H1 (cell line): ENCODE results near the gene FAM111A. TPM values are rescaled to one million over a fixed set of nuclear protein-coding genes. Genes with fewer than 3 reads are reported as not detected.

Experiments
- CTCF ChIA-PET: fragments of 300-600 bp; sonication (Branson Sonifier 250); formaldehyde crosslinking; loops from one replicate; lab custom pipeline; 2021; ENCODE audit not compliant: partially characterized antibody; lab: Charles Lee
- POLR2A ChIA-PET: fragments of 300-600 bp; sonication (Branson Sonifier 250); formaldehyde crosslinking; loops from one replicate; lab custom pipeline; 2021; ENCODE audit warnings: inconsistent platforms; ENCODE audit not compliant: partially characterized antibody; lab: Charles Lee
- DNase-seq, 2 experiments: peaks; one replicate each; pipeline versions ENCODE4 v3.0.0 to v3.0.0-alpha.2; 2010 to 2022; ENCODE audit warnings: low spot score in 2 of 2, low read depth in 1 of 2, mixed read lengths in 1 of 2
- FAIRE-seq: peaks from 2 replicates; lab custom pipeline; 2011; peaks lifted over from hg19 to GRCh38; lab: Jason Lieb, UNC
- H2AFZ ChIP-seq: 2 replicates; pipeline ENCODE4 v1.8.1; 2012; ENCODE audit warnings: low read length, inconsistent platforms
- H2AK5ac ChIP-seq: 2 replicates; pipeline ENCODE4 v1.6.1; 2013; ENCODE audit warnings: low read depth, low read length
- H2BK120ac ChIP-seq: replicated peaks from 2 replicates; pipeline ENCODE3; 2013; ENCODE audit warnings: low read depth, low read length, inconsistent platforms
- H2BK12ac ChIP-seq: 2 replicates; pipeline ENCODE4 v1.6.1; 2013; ENCODE audit warnings: low read depth, low read length
- H2BK15ac ChIP-seq: 2 replicates; pipeline ENCODE4 v1.6.1; 2013; ENCODE audit warnings: low read length
- H2BK20ac ChIP-seq: 2 replicates; pipeline ENCODE4 v1.6.1; 2013; ENCODE audit warnings: low read length
- H2BK5ac ChIP-seq: 2 replicates; pipeline ENCODE4 v1.6.1; 2013; ENCODE audit warnings: low read depth, low read length
- H3K14ac ChIP-seq: 2 replicates; pipeline ENCODE4 v1.6.1; 2013; ENCODE audit warnings: inconsistent platforms; ENCODE audit not compliant: insufficient read length
- H3K18ac ChIP-seq: 2 replicates; pipeline ENCODE4 v1.6.1; 2013; ENCODE audit warnings: low read length; ENCODE audit errors: extremely low read depth
- H3K23ac ChIP-seq: 2 replicates; pipeline ENCODE4 v1.6.1; 2013; ENCODE audit warnings: inconsistent platforms; ENCODE audit not compliant: insufficient read length
- H3K23me2 ChIP-seq: 2 replicates; pipeline ENCODE4 v1.6.1; 2013; ENCODE audit warnings: low read depth, low read length
- H3K27ac ChIP-seq: 2 replicates; pipeline ENCODE4 v1.6.1; 2011; ENCODE audit warnings: low read depth, low read length, inconsistent platforms
- H3K27me3 ChIP-seq, 4 experiments: replicated peaks in 1 of 4; 1 replicate in 1 of 4; 2 replicates in 3 of 4; pipeline versions ENCODE4 v1.6.1 to v1.8.1; 2011 to 2013; ENCODE audit warnings: low read length in 3 of 4, mild to moderate bottlenecking in 3 of 4, inconsistent platforms in 2 of 4, mixed read lengths in 2 of 4, moderate library complexity in 1 of 4; ENCODE audit not compliant: control insufficient read depth in 3 of 4, insufficient read depth in 3 of 4; ENCODE audit errors: extremely low read depth in 1 of 4
- H3K36me3 ChIP-seq, 4 experiments: 2 replicates each; pipeline versions ENCODE4 v1.6.1 to v1.8.1; 2011 to 2013; ENCODE audit warnings: mild to moderate bottlenecking in 4 of 4, low read length in 3 of 4, moderate library complexity in 2 of 4, control low read depth in 1 of 4, inconsistent platforms in 1 of 4; ENCODE audit not compliant: insufficient read depth in 4 of 4, control insufficient read depth in 2 of 4
- H3K4ac ChIP-seq: replicated peaks from 2 replicates; pipeline ENCODE3; 2013; ENCODE audit warnings: low read length, low read depth, mixed read lengths, inconsistent platforms; ENCODE audit not compliant: insufficient read length
- H3K4me1 ChIP-seq, 4 experiments: replicated peaks in 1 of 4; 1 replicate in 1 of 4; 2 replicates in 3 of 4; pipeline versions ENCODE4 v1.6.1 to v1.8.1; 2011 to 2013; ENCODE audit warnings: low read length in 3 of 4, inconsistent platforms in 2 of 4, mixed read lengths in 1 of 4; ENCODE audit not compliant: insufficient read depth in 4 of 4, control insufficient read depth in 3 of 4
- H3K4me2 ChIP-seq, 2 experiments: 2 replicates each; pipeline versions ENCODE4 v1.6.1 to v1.8.1; 2011 to 2013; ENCODE audit warnings: low read depth in 2 of 2, low read length in 2 of 2, control low read depth in 1 of 2, inconsistent platforms in 1 of 2, mild to moderate bottlenecking in 1 of 2; ENCODE audit not compliant: insufficient read depth in 1 of 2
- H3K4me3 ChIP-seq, 4 experiments: fragments of 200-600, 300-600 bp in 1 of 4; sonication (generic), shearing (Covaris generic), sonication (Bioruptor Twin) in 1 of 4; 2 replicates each; pipeline versions ENCODE4 v1.5.1 to v1.8.1; 2011 to 2016; ENCODE audit warnings: low read length in 4 of 4, low read depth in 3 of 4, control low read depth in 2 of 4, inconsistent platforms in 2 of 4, mild to moderate bottlenecking in 2 of 4, mixed read lengths in 1 of 4, moderate library complexity in 1 of 4; ENCODE audit not compliant: insufficient read depth in 2 of 4; ENCODE audit errors: extremely low read depth in 1 of 4
- H3K56ac ChIP-seq: replicated peaks from 2 replicates; pipeline ENCODE3; 2013; ENCODE audit warnings: low read depth, mild to moderate bottlenecking, mixed read lengths, low read length, inconsistent platforms; ENCODE audit not compliant: insufficient read length
- H3K79me1 ChIP-seq: 2 replicates; pipeline ENCODE4 v1.6.1; 2013; ENCODE audit warnings: low read depth, low read length, control low read depth
- H3K79me2 ChIP-seq, 2 experiments: 2 replicates each; pipeline versions ENCODE4 v1.6.1 to v1.8.1; 2012 to 2013; ENCODE audit warnings: low read length in 2 of 2, mild to moderate bottlenecking in 2 of 2, inconsistent platforms in 1 of 2; ENCODE audit not compliant: insufficient read depth in 2 of 2, control insufficient read depth in 1 of 2
- H3K9ac ChIP-seq, 4 experiments: replicated peaks in 1 of 4; 1 replicate in 1 of 4; 2 replicates in 3 of 4; pipeline versions ENCODE4 v1.6.1 to v1.8.1; 2011 to 2013; ENCODE audit warnings: low read depth in 3 of 4, low read length in 3 of 4, control low read depth in 2 of 4, mild to moderate bottlenecking in 2 of 4, moderate library complexity in 2 of 4, inconsistent platforms in 1 of 4; ENCODE audit errors: extremely low read depth in 1 of 4
- H3K9me3 ChIP-seq, 2 experiments: 2 replicates each; pipeline versions ENCODE4 v1.6.1 to v1.8.1; 2012 to 2013; ENCODE audit warnings: mild to moderate bottlenecking in 2 of 2, moderate library complexity in 2 of 2, control low read depth in 1 of 2, inconsistent platforms in 1 of 2, low read depth in 1 of 2, low read length in 1 of 2, mixed read lengths in 1 of 2; ENCODE audit not compliant: insufficient read depth in 2 of 2
- H4K20me1 ChIP-seq, 2 experiments: replicated peaks in 1 of 2; 2 replicates each; pipeline versions ENCODE3 to v1.8.1; 2011 to 2013; ENCODE audit warnings: inconsistent platforms in 2 of 2, low read length in 2 of 2, mild to moderate bottlenecking in 1 of 2; ENCODE audit not compliant: insufficient read depth in 2 of 2, control insufficient read depth in 1 of 2
- H4K5ac ChIP-seq: 2 replicates; pipeline ENCODE4 v1.6.1; 2013; ENCODE audit warnings: low read length, low read depth, mixed read lengths, inconsistent platforms; ENCODE audit not compliant: insufficient read length
- H4K8ac ChIP-seq: 2 replicates; pipeline ENCODE4 v1.8.0; 2013; ENCODE audit warnings: mild to moderate bottlenecking, moderate library complexity, low read length, inconsistent platforms; ENCODE audit not compliant: insufficient read depth; ENCODE audit errors: extremely low read depth
- H4K91ac ChIP-seq: replicated peaks from 2 replicates; pipeline ENCODE3; 2013; ENCODE audit warnings: low read length, mixed read lengths, inconsistent platforms; ENCODE audit not compliant: insufficient read length
- ASH2L ChIP-seq: fragments of 200-600, 300-600 bp; sonication (generic); IDR thresholded peaks from one replicate; pipeline ENCODE4 v1.7.1; 2017; ENCODE audit warnings: low read length
- BRCA1 ChIP-seq: IDR thresholded peaks from 2 replicates; pipeline ENCODE4 v1.6.1; 2012; ENCODE audit warnings: low read depth, low read length, improper control_type of control experiment
- CHD2 ChIP-seq: IDR thresholded peaks from 2 replicates; pipeline ENCODE4 v1.6.1; 2012; ENCODE audit warnings: low read length, improper control_type of control experiment
- CREB1 ChIP-seq: IDR thresholded peaks from 2 replicates; pipeline ENCODE4 v1.6.1; 2012; ENCODE audit warnings: inconsistent platforms
- FOSL1 ChIP-seq: IDR thresholded peaks from 2 replicates; pipeline ENCODE4 v1.6.1; 2011; ENCODE audit warnings: mild to moderate bottlenecking, low read depth, low read length, moderate library complexity; ENCODE audit not compliant: insufficient read depth
- GTF2F1 ChIP-seq: IDR thresholded peaks from 2 replicates; pipeline ENCODE4 v1.6.1; 2012; ENCODE audit warnings: low read depth, low read length, improper control_type of control experiment, borderline replicate concordance
- HDAC6 ChIP-seq: IDR thresholded peaks from one replicate; pipeline ENCODE4 v1.7.1; 2012; ENCODE audit warnings: low read depth, mild to moderate bottlenecking, inconsistent platforms, low read length, moderate library complexity
- KDM5A ChIP-seq: fragments of 200-600 bp; IDR thresholded peaks from 2 replicates; pipeline ENCODE4 v1.7.1; 2012; ENCODE audit warnings: mild to moderate bottlenecking, low read length, inconsistent platforms, mixed read lengths
- NRF1 ChIP-seq: IDR thresholded peaks from 2 replicates; pipeline ENCODE4 v1.6.1; 2011; ENCODE audit warnings: mild to moderate bottlenecking, low read depth, low read length, improper control_type of control experiment
- POLR2A ChIP-seq, 2 experiments: IDR thresholded peaks; 1 replicate in 1 of 2; 2 replicates in 1 of 2; pipeline ENCODE4 v1.6.1; 2011; ENCODE audit warnings: low read depth in 2 of 2, low read length in 2 of 2, mild to moderate bottlenecking in 2 of 2; ENCODE audit errors: control extremely low read depth in 1 of 2
- RFX5 ChIP-seq: IDR thresholded peaks from 2 replicates; pipeline ENCODE4 v1.6.1; 2011; ENCODE audit warnings: low read depth, low read length, improper control_type of control experiment, borderline replicate concordance
- SIN3A ChIP-seq, 2 experiments: IDR thresholded peaks in 1 of 2; conservative IDR thresholded peaks in 1 of 2; 2 replicates each; pipeline ENCODE4 v1.6.1; 2011 to 2012; ENCODE audit warnings: low read length in 2 of 2, improper control_type of control experiment in 1 of 2, low read depth in 1 of 2, mild to moderate bottlenecking in 1 of 2
- SIRT6 ChIP-seq: IDR thresholded peaks from one replicate; pipeline ENCODE4 v1.7.1; 2012; ENCODE audit warnings: low read length, inconsistent platforms
- SP1 ChIP-seq: IDR thresholded peaks from 2 replicates; pipeline ENCODE4 v1.6.1; 2011; ENCODE audit warnings: low read depth, low read length
- SP2 ChIP-seq: IDR thresholded peaks from 2 replicates; pipeline ENCODE4 v1.6.1; 2012; ENCODE audit warnings: mild to moderate bottlenecking, low read length, inconsistent platforms
- TEAD4 ChIP-seq: IDR thresholded peaks from 2 replicates; pipeline ENCODE4 v1.6.1; 2012; ENCODE audit warnings: low read depth, low read length, inconsistent platforms, mixed read lengths
- WGBS, 2 experiments: shearing (Covaris generic) in 1 of 2; methylation state at CpG; one replicate each; pipeline versions ENCODE4 v1.1.6 to v1.1.7; 2013 to 2015; ENCODE audit warnings: low lambda C conversion rate in 2 of 2, mixed read lengths in 2 of 2, inconsistent platforms in 1 of 2, low coverage in 1 of 2, missing lambda C conversion rate in 1 of 2; ENCODE audit not compliant: insufficient replicate concordance in 2 of 2, insufficient coverage in 1 of 2, insufficient read length in 1 of 2; ENCODE audit errors: extremely low coverage in 1 of 2, missing lambda C conversion rate in 1 of 2; 5-methylcytosine and 5-hydroxymethylcytosine counted together
- polyA plus RNA-seq, 7 experiments: library from polyadenylated mRNA; depleted of rRNA in 3 of 7; stranded (reverse) in 5 of 7; unstranded in 2 of 7; fragments of >200 nt in 5 of 7; fragments of 200-250 nt in 2 of 7; gene quantifications; 1 replicate in 5 of 7; 2 replicates in 1 of 7; 4 replicates in 1 of 7; pipeline versions ENCODE4 v1.2.1 to v1.2.3, GENCODE V29; 2011 to 2013; ENCODE audit warnings: missing spikeins in 2 of 7, mixed read lengths in 2 of 7
- total RNA-seq: library from RNA; stranded (reverse); fragmentation: NEBNext Ultra II Directional; extraction: Animal tissue kit (Norgen Biotek cat#: 25700); gene quantifications from 2 replicates; pipeline ENCODE4 v1.2.1, GENCODE V29; 2021

Gene FAM111A
- total and polyA plus RNA-seq, 2 of the 8 experiments (the other 6 are each of a cell fraction or from before 2014, with no cell fraction given) = 10.2 to 29.9 TPM

- Histone ChIP-seq H2BK20ac (no peak overlapping the region), H4K8ac (no peak overlapping the region), H3K4me1 (no peaks in the 10 kb centered on the region), H2BK5ac (no peak overlapping the region), H3K4me2 (no peak overlapping the region), H3K23ac (no peak overlapping the region), H3K9me3 (peaks cover 4 to 10% of the 10 kb centered on the region in 2 experiments; a peak in 3 of 4 replicates), H3K4ac (no peak overlapping the region), H2AK5ac (no peak overlapping the region), H3K27ac (no peak overlapping the region), H3K79me1 (no peaks in the 10 kb centered on the region), H3K27me3 (no peaks in the 10 kb centered on the region), H2BK120ac (no peak overlapping the region), H4K5ac (no peak overlapping the region), H3K79me2 (no peaks in the 10 kb centered on the region), H3K14ac (no peak overlapping the region), H4K20me1 (peaks cover 0 to 2% of the 10 kb centered on the region in 2 experiments), H3K56ac (no peak overlapping the region), H4K91ac (no peak overlapping the region), H3K36me3 (peaks cover 6 to 61% (median 49%) of the 10 kb centered on the region in 4 experiments; a peak in 7 of 8 replicates), H2BK12ac (no peak overlapping the region), H2BK15ac (no peak overlapping the region), H3K4me3 (no peak overlapping the region), H3K23me2 (no peaks in the 10 kb centered on the region), H2AFZ (no peak overlapping the region), H3K18ac (no peak overlapping the region), H3K9ac (no peak overlapping the region; a peak in 1 of 7 replicates)
- DNase-seq = no peak
- no peak for FAIRE-seq
- WGBS, 2 experiments = 94% methylated on average over 10 of the region's 10 CpGs; no CpG with 5 or more reads in 1 of the 2 experiments
- ChIA-PET CTCF (interaction anchor here (0.8 to 3.3 kb wide), 10 partner anchors 7 to 236 kb away, joined by 3 to 27 read pairs (median 6); partner anchors contain the start of gene DTX4), POLR2A (interaction anchor here (1.0 kb wide), 1 partner anchor 19 kb away, joined by 3 read pairs; no protein-coding TSS in a partner anchor)
- TF ChIP-seq KDM5A (no peak), FOSL1 (no peak), GTF2F1 (no peak), SP2 (no peak), SIN3A (conservative IDR thresholded peaks at IDR 0.05 in 1 of 2, IDR thresholded peaks at IDR 0.05 in 1 of 2; ENCODE audit: low read depth in 1 of 2, low read length in 2 of 2) (no peak), NRF1 (no peak), HDAC6 (no peak), TEAD4 (no peak), POLR2A (IDR thresholded peaks at IDR 0.05; ENCODE audit: control extremely low read depth in 1 of 2, low read depth in 2 of 2, low read length in 2 of 2) (no peak), RFX5 (no peak), BRCA1 (no peak), ASH2L (no peak), CREB1 (no peak), CHD2 (no peak), SP1 (no peak), SIRT6 (no peak)
These were observed 51.0 kb downstream of the FAM111A start for GRCh38 chr11:59193587-59194130.
